Astrocyte (in vitro differentiated cells and primary cell): ENCODE results near the gene H2AZ1. TPM values are rescaled to one million over a fixed set of nuclear protein-coding genes. Genes with fewer than 3 reads are reported as not detected.

Source experiments
- DNase-seq: peaks from one replicate; pipeline ENCODE4 v3.0.0-alpha.2; 2010; ENCODE audit warnings: low read depth
- FAIRE-seq: peaks from 2 replicates; lab custom pipeline; 2011; peaks lifted over from hg19 to GRCh38; lab: Jason Lieb, UNC
- H2AFZ ChIP-seq: 2 replicates; pipeline ENCODE4 v1.6.0; 2012; ENCODE audit warnings: low read depth, low read length, inconsistent platforms
- H3K27ac ChIP-seq: 2 replicates; pipeline ENCODE4 v1.5.1; 2011; ENCODE audit warnings: low read depth, low read length, inconsistent platforms
- H3K27me3 ChIP-seq: 2 replicates; pipeline ENCODE4 v1.6.0; 2011; ENCODE audit warnings: low read length, inconsistent platforms; ENCODE audit not compliant: insufficient read depth
- H3K36me3 ChIP-seq: 2 replicates; pipeline ENCODE4 v1.5.1; 2011; ENCODE audit warnings: low read length, inconsistent platforms; ENCODE audit not compliant: insufficient read depth
- H3K4me1 ChIP-seq: 2 replicates; pipeline ENCODE4 v1.5.1; 2011; ENCODE audit warnings: low read length, inconsistent platforms; ENCODE audit not compliant: insufficient read depth
- H3K4me2 ChIP-seq: 2 replicates; pipeline ENCODE4 v1.6.0; 2012; ENCODE audit warnings: low read length, inconsistent platforms
- H3K4me3 ChIP-seq: 2 replicates; pipeline ENCODE4 v1.5.1; 2011; ENCODE audit warnings: low read depth, mild to moderate bottlenecking, low read length, inconsistent platforms; ENCODE audit not compliant: insufficient read depth
- H3K79me2 ChIP-seq: 2 replicates; pipeline ENCODE4 v1.6.0; 2012; ENCODE audit warnings: mild to moderate bottlenecking, low read length, inconsistent platforms; ENCODE audit not compliant: insufficient read depth
- H3K9ac ChIP-seq: 2 replicates; pipeline ENCODE4 v1.6.0; 2012; ENCODE audit warnings: mild to moderate bottlenecking, low read length, inconsistent platforms
- H3K9me3 ChIP-seq: 2 replicates; pipeline ENCODE4 v1.5.1; 2012; ENCODE audit warnings: low read depth, mild to moderate bottlenecking, low read length, inconsistent platforms; ENCODE audit not compliant: insufficient read depth
- H4K20me1 ChIP-seq: 2 replicates; pipeline ENCODE4 v1.6.0; 2012; ENCODE audit warnings: low read length, inconsistent platforms; ENCODE audit not compliant: insufficient read depth
- H3K27ac Mint-ChIP-seq: one replicate; pipeline ENCODE4 v1.8.0; 2021; ENCODE audit warnings: mild to moderate bottlenecking, mixed read lengths; ENCODE audit not compliant: unreplicated experiment
- H3K27me3 Mint-ChIP-seq: one replicate; pipeline ENCODE4 v1.8.0; 2021; ENCODE audit warnings: low read depth, mixed read lengths; ENCODE audit not compliant: unreplicated experiment
- H3K36me3 Mint-ChIP-seq: one replicate; pipeline ENCODE4 v1.8.0; 2021; ENCODE audit warnings: low read depth, mixed read lengths; ENCODE audit not compliant: unreplicated experiment
- H3K4me1 Mint-ChIP-seq: one replicate; pipeline ENCODE4 v1.8.0; 2021; ENCODE audit warnings: low read depth, mixed read lengths; ENCODE audit not compliant: unreplicated experiment
- H3K4me3 Mint-ChIP-seq: one replicate; pipeline ENCODE4 v1.8.0; 2021; ENCODE audit warnings: mild to moderate bottlenecking, moderate library complexity, mixed read lengths; ENCODE audit not compliant: unreplicated experiment
- H3K9me3 Mint-ChIP-seq: one replicate; pipeline ENCODE4 v1.8.0; 2021; ENCODE audit warnings: mild to moderate bottlenecking, mixed read lengths; ENCODE audit not compliant: unreplicated experiment
- CTCF ChIP-seq: IDR thresholded peaks from 2 replicates; pipeline ENCODE4 v1.5.1; 2011; ENCODE audit warnings: low read depth, mild to moderate bottlenecking, inconsistent platforms, low read length, moderate library complexity; ENCODE audit not compliant: insufficient read depth
- EZH2 ChIP-seq: IDR thresholded peaks from 2 replicates; pipeline ENCODE4 v1.6.1; 2012; ENCODE audit warnings: mild to moderate bottlenecking, low read length, inconsistent platforms; ENCODE audit not compliant: insufficient read depth
- total RNA-seq: library from RNA; stranded (reverse); gene quantifications from 2 replicates; pipeline ENCODE4 v1.2.1, GENCODE V29; 2021

The H2AZ1 gene
- total RNA-seq, 1 donor from 2014 or later, result 273 TPM

GRCh38 chr4:99947190-99947578, 2.9 kb downstream of the H2AZ1 start:
- Histone ChIP-seq H3K9ac (peak overlapping the region; percentile 96), H3K9me3 (no peaks in the 10 kb centered on the region), H4K20me1 (peaks cover 39% of the 10 kb centered on the region), H3K27ac (peak overlapping the region; percentile 77), H2AFZ (peak overlapping the region; percentile 44), H3K4me3 (peak overlapping the region; percentile 86), H3K36me3 (peaks cover 8% of the 10 kb centered on the region), H3K4me2 (peak overlapping the region; percentile 91), H3K27me3 (no peaks in the 10 kb centered on the region), H3K79me2 (peaks cover 79% of the 10 kb centered on the region), H3K4me1 (peaks cover 29% of the 10 kb centered on the region)
- H3K36me3 Mint-ChIP-seq, result no peaks in the 10 kb centered on the region
- H3K27ac Mint-ChIP-seq, result peak overlapping the region; percentile 92
- peaks cover 26% of the 10 kb centered on the region for H3K4me1 Mint-ChIP-seq
- H3K9me3 Mint-ChIP-seq, result no peaks in the 10 kb centered on the region
- no peaks in the 10 kb centered on the region for H3K27me3 Mint-ChIP-seq
- no peak overlapping the region for H3K4me3 Mint-ChIP-seq
- TF ChIP-seq EZH2 (no peak), CTCF (no peak)
- FAIRE-seq (no peak), DNase-seq (no peak)

GRCh38 chr4:99946356-99947189, 3.5 kb downstream of the H2AZ1 start, which contains the start of gene DNAJB14:
Gene DNAJB14, minus strand, starts transcription at chr4:99946618. Its CDS starts 47 bp downstream, at chr4:99946571.
- H3K27ac ChIP-seq, result peak within 1 kb of the TSS; percentile 77
- Mint-ChIP-seq H3K4me1 (peaks cover 26% of the 10 kb centered on the region), H3K27ac (peak within 1 kb of the TSS; percentile 96), H3K36me3 (no peaks in the 10 kb centered on the region), H3K4me3 (peak within 1 kb of the TSS; percentile 100), H3K27me3 (no peaks in the 10 kb centered on the region), H3K9me3 (no peaks in the 10 kb centered on the region)
- H2AFZ ChIP-seq, result peak within 1 kb of the TSS; percentile 56
- H3K4me3 ChIP-seq, result peak within 1 kb of the TSS; percentile 86
- TF ChIP-seq EZH2, result no peak
- TF ChIP-seq CTCF, result no peak
- H3K9me3 ChIP-seq, result no peaks in the 10 kb centered on the region
- peak within 1 kb of the TSS; percentile 91 for H3K4me2 ChIP-seq
- peaks cover 8% of the 10 kb centered on the region for H3K36me3 ChIP-seq
- no peaks in the 10 kb centered on the region for H3K27me3 ChIP-seq
- peak within 1 kb of the TSS; percentile 96 for H3K9ac ChIP-seq
- H3K79me2 ChIP-seq, result peaks cover 85% of the 10 kb centered on the region
- peaks cover 39% of the 10 kb centered on the region for H4K20me1 ChIP-seq
- FAIRE-seq (no peak), DNase-seq (peak; percentile 55)
- H3K4me1 ChIP-seq, result peaks cover 29% of the 10 kb centered on the region
